Measurements from ENCODE around the gene ATP5F1E. TPM values are rescaled to one million over a fixed set of nuclear protein-coding genes. Genes with fewer than 3 reads are reported as not detected.

The ATP5F1E gene
- total and polyA plus RNA-seq, 4 donors, result 11.7 to 148 (median 27.7) TPM

DNA sequence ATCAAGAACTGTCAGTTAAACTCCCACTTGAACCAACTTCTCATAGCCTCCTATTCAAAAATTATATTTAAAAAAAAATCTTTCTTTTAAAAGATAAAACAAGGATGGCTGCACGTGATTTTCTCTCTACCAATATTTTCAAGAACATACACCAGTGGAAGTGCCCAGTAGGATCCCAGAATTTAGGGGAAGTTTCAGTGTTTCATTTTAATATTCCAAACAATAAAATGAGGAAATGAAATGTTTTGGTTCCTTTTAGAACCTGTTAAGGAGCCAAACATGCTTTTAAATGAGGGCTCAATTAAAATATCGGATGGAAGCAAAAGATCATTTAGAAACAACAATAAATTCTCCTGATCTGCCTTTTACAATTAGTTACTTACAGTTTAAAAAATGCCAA, 36.9 kb upstream of the ATP5F1E start:
- WGBS, result 37% methylated on average over 2 of the region's 2 CpGs
- Histone ChIP-seq H3K27ac (ENCODE audit: low read depth in 1 of 2, low read length in 2 of 2) (no peak overlapping the region), H3K4me3 (ENCODE audit: low read depth in 1 of 3, low read length in 3 of 3) (no peak overlapping the region), H3K36me3 (ENCODE audit: control insufficient read depth in 4 of 4, insufficient read depth in 3 of 4, low read depth in 1 of 4, low read length in 3 of 4) (no peaks in the 10 kb centered on the region), H3K9ac (ENCODE audit: low read depth in 1 of 2, low read length in 2 of 2) (no peak overlapping the region), H3K4me1 (ENCODE audit: control insufficient read depth in 4 of 4, insufficient read depth in 4 of 4, low read length in 3 of 4) (no peaks in the 10 kb centered on the region), H3K9me3 (ENCODE audit: control insufficient read depth in 4 of 4, low read length in 3 of 4) (no peaks in the 10 kb centered on the region), H3K27me3 (ENCODE audit: control insufficient read depth in 4 of 4, insufficient read depth in 4 of 4, low read length in 3 of 4) (peaks cover 0 to 5% (median 1%) of the 10 kb centered on the region in 4 donors)
- TF ChIP-seq YY1 (IDR thresholded peaks at IDR 0.05) (no peak), RXRA (IDR thresholded peaks at IDR 0.05) (no peak), JUND (IDR thresholded peaks at IDR 0.05) (no peak), SP1 (IDR thresholded peaks at IDR 0.05) (no peak), EGR1 (IDR thresholded peaks at IDR 0.05; ENCODE audit: low read depth in 2 of 2) (no peak), TAF1 (conservative IDR thresholded peaks at IDR 0.05) (no peak), FOXA1 (IDR thresholded peaks at IDR 0.05) (no peak), NR2F2 (IDR thresholded peaks at IDR 0.05) (no peak), HNF4G (IDR thresholded peaks at IDR 0.05) (no peak)
- TF ChIP-seq, protein P1, sequence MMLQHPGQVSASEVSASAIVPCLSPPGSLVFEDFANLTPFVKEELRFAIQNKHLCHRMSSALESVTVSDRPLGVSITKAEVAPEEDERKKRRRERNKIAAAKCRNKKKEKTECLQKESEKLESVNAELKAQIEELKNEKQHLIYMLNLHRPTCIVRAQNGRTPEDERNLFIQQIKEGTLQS (IDR thresholded peaks at IDR 0.05), result no peak
- TF ChIP-seq, protein P2, sequence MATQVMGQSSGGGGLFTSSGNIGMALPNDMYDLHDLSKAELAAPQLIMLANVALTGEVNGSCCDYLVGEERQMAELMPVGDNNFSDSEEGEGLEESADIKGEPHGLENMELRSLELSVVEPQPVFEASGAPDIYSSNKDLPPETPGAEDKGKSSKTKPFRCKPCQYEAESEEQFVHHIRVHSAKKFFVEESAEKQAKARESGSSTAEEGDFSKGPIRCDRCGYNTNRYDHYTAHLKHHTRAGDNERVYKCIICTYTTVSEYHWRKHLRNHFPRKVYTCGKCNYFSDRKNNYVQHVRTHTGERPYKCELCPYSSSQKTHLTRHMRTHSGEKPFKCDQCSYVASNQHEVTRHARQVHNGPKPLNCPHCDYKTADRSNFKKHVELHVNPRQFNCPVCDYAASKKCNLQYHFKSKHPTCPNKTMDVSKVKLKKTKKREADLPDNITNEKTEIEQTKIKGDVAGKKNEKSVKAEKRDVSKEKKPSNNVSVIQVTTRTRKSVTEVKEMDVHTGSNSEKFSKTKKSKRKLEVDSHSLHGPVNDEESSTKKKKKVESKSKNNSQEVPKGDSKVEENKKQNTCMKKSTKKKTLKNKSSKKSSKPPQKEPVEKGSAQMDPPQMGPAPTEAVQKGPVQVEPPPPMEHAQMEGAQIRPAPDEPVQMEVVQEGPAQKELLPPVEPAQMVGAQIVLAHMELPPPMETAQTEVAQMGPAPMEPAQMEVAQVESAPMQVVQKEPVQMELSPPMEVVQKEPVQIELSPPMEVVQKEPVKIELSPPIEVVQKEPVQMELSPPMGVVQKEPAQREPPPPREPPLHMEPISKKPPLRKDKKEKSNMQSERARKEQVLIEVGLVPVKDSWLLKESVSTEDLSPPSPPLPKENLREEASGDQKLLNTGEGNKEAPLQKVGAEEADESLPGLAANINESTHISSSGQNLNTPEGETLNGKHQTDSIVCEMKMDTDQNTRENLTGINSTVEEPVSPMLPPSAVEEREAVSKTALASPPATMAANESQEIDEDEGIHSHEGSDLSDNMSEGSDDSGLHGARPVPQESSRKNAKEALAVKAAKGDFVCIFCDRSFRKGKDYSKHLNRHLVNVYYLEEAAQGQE (IDR thresholded peaks at IDR 0.05), result no peak
- TF ChIP-seq, protein P3, sequence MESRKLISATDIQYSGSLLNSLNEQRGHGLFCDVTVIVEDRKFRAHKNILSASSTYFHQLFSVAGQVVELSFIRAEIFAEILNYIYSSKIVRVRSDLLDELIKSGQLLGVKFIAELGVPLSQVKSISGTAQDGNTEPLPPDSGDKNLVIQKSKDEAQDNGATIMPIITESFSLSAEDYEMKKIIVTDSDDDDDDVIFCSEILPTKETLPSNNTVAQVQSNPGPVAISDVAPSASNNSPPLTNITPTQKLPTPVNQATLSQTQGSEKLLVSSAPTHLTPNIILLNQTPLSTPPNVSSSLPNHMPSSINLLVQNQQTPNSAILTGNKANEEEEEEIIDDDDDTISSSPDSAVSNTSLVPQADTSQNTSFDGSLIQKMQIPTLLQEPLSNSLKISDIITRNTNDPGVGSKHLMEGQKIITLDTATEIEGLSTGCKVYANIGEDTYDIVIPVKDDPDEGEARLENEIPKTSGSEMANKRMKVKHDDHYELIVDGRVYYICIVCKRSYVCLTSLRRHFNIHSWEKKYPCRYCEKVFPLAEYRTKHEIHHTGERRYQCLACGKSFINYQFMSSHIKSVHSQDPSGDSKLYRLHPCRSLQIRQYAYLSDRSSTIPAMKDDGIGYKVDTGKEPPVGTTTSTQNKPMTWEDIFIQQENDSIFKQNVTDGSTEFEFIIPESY (IDR thresholded peaks at IDR 0.05), result no peak
- TF ChIP-seq, protein P4, sequence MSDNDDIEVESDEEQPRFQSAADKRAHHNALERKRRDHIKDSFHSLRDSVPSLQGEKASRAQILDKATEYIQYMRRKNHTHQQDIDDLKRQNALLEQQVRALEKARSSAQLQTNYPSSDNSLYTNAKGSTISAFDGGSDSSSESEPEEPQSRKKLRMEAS (IDR thresholded peaks at IDR 0.05), result no peak
- DNase-seq (ENCODE audit: low spot score), result no peak

DNA sequence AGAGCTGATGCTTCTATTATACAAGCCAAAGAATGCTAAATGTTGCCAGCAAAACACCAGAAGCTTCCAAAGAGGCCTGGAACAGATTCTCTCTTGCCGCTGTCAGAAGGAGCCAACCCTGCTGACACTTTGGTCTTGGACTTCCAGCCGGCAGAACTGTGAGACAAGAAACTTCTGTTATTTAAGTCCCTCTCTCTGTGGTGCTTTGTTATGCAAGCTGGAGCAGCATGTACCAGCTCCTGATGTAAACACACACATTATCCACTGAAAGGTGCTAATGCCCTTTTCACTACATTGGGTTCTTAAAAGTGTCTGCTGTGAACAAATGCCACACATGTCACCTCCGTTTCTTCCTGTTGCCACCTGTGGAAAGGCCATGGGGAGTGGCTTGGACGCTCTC, 36.4 kb upstream of the ATP5F1E start:
- Histone ChIP-seq H3K27ac (ENCODE audit: low read depth in 1 of 2, low read length in 2 of 2) (no peak overlapping the region), H3K27me3 (ENCODE audit: control insufficient read depth in 4 of 4, insufficient read depth in 4 of 4, low read length in 3 of 4) (peaks cover 0 to 5% (median 1%) of the 10 kb centered on the region in 4 donors), H3K4me3 (ENCODE audit: low read depth in 1 of 3, low read length in 3 of 3) (no peak overlapping the region), H3K9ac (ENCODE audit: low read depth in 1 of 2, low read length in 2 of 2) (no peak overlapping the region), H3K9me3 (ENCODE audit: control insufficient read depth in 4 of 4, low read length in 3 of 4) (no peaks in the 10 kb centered on the region), H3K36me3 (ENCODE audit: control insufficient read depth in 4 of 4, insufficient read depth in 3 of 4, low read depth in 1 of 4, low read length in 3 of 4) (no peaks in the 10 kb centered on the region), H3K4me1 (ENCODE audit: control insufficient read depth in 4 of 4, insufficient read depth in 4 of 4, low read length in 3 of 4) (no peaks in the 10 kb centered on the region)
- 84% methylated on average over 4 of the region's 4 CpGs for WGBS
- TF ChIP-seq FOXA1 (IDR thresholded peaks at IDR 0.05) (no peak), JUND (IDR thresholded peaks at IDR 0.05) (no peak), EGR1 (IDR thresholded peaks at IDR 0.05; ENCODE audit: low read depth in 2 of 2) (no peak), YY1 (IDR thresholded peaks at IDR 0.05) (no peak), GABPA (IDR thresholded peaks at IDR 0.05 in 1 of 2, conservative IDR thresholded peaks at IDR 0.05 in 1 of 2) (no peak), HNF4A (conservative IDR thresholded peaks at IDR 0.05) (no peak), SP1 (IDR thresholded peaks at IDR 0.05) (no peak)
- TF ChIP-seq, protein P3 (IDR thresholded peaks at IDR 0.05), result no peak
- TF ChIP-seq, protein P5, sequence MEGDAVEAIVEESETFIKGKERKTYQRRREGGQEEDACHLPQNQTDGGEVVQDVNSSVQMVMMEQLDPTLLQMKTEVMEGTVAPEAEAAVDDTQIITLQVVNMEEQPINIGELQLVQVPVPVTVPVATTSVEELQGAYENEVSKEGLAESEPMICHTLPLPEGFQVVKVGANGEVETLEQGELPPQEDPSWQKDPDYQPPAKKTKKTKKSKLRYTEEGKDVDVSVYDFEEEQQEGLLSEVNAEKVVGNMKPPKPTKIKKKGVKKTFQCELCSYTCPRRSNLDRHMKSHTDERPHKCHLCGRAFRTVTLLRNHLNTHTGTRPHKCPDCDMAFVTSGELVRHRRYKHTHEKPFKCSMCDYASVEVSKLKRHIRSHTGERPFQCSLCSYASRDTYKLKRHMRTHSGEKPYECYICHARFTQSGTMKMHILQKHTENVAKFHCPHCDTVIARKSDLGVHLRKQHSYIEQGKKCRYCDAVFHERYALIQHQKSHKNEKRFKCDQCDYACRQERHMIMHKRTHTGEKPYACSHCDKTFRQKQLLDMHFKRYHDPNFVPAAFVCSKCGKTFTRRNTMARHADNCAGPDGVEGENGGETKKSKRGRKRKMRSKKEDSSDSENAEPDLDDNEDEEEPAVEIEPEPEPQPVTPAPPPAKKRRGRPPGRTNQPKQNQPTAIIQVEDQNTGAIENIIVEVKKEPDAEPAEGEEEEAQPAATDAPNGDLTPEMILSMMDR (IDR thresholded peaks at IDR 0.05; ENCODE audit: low read depth, low read length, missing input control), result no peak
- TF ChIP-seq, protein P2 (IDR thresholded peaks at IDR 0.05), result no peak
- no peak for DNase-seq (ENCODE audit: low spot score)

Data from liver (tissue), 9 donors.